Activated CD4-positive, alpha-beta T cell treated with anti-CD3 and anti-CD28 coated beads for 36 hours (primary cell): ENCODE measurements around the gene ADGRG1. TPM values are rescaled to one million over a fixed set of nuclear protein-coding genes. Genes with fewer than 3 reads are reported as not detected.

Source experiments
- ATAC-seq: fragments of 200-7000 bp; cut with Tn5 transposase; one replicate; pipeline ENCODE4 v1.10.0; 2021; ENCODE audit warnings: mild to moderate bottlenecking, moderate library complexity
- CTCF ChIA-PET: fragments of 350-600 bp; sonication (Branson Sonifier 250); formaldehyde crosslinking; loops from one replicate; lab custom pipeline; 2021; ENCODE audit warnings: antibody characterized with exemption; lab: Charles Lee
- POLR2A ChIA-PET: fragments of 350-600 bp; sonication (Branson Sonifier 250); formaldehyde crosslinking; loops from one replicate; lab custom pipeline; 2021; ENCODE audit warnings: antibody characterized with exemption, inconsistent platforms; lab: Charles Lee
- DNase-seq: peaks from one replicate; pipeline ENCODE4 v3.0.0-alpha.2; 2020
- H3K27ac Mint-ChIP-seq: one replicate; pipeline ENCODE4 v1.8.0; 2021; ENCODE audit warnings: mixed read lengths
- H3K27me3 Mint-ChIP-seq: one replicate; pipeline ENCODE4 v1.8.0; 2021; ENCODE audit warnings: mixed read lengths
- H3K36me3 Mint-ChIP-seq: one replicate; pipeline ENCODE4 v1.8.0; 2021; ENCODE audit warnings: low read depth, mixed read lengths
- H3K4me1 Mint-ChIP-seq: one replicate; pipeline ENCODE4 v1.8.0; 2021; ENCODE audit warnings: mixed read lengths
- H3K4me3 Mint-ChIP-seq: one replicate; pipeline ENCODE4 v1.8.0; 2021; ENCODE audit warnings: mild to moderate bottlenecking, moderate library complexity, mixed read lengths
- H3K9me3 Mint-ChIP-seq: one replicate; pipeline ENCODE4 v1.8.0; 2021; ENCODE audit warnings: low read depth, mixed read lengths
- intact Hi-C, 2 experiments: fragments of 100-400 bp; cut with DNase I in 1 of 2; cut with micrococcal nuclease in 1 of 2; formaldehyde crosslinking; loops; one replicate each; pipeline versions ENCODE4 v1.14.2 to v1.15.1; 2022 to 2024; cut with DNase I, micrococcal nuclease
- total RNA-seq, 2 experiments: library from RNA; stranded (reverse); gene quantifications; one replicate each; pipeline ENCODE4 v1.2.3, GENCODE V29; 2021

The ADGRG1 gene
- total RNA-seq, 2 experiments from 2014 or later, result 6.3 to 6.8 TPM

GRCh38 chr16:57620335-57621231, 7.8 kb upstream of the ADGRG1 start:
- ChIA-PET CTCF (interaction anchor here (1.2 kb wide), 1 partner anchor 15 kb away, joined by 4 read pairs; no protein-coding TSS in a partner anchor), POLR2A (no interaction called here)
- Mint-ChIP-seq H3K4me3 (no peak overlapping the region), H3K36me3 (no peaks in the 10 kb centered on the region), H3K27me3 (no peaks in the 10 kb centered on the region), H3K27ac (no peak overlapping the region), H3K4me1 (no peaks in the 10 kb centered on the region), H3K9me3 (no peaks in the 10 kb centered on the region)
- DNase-seq (no peak), ATAC-seq (no peak)
- intact Hi-C loops, result no loop called here

- intact Hi-C loops, result no loop called here
- ChIA-PET POLR2A (no interaction called here), CTCF (interaction anchor here (0.6 to 1.2 kb wide), 2 partner anchors 14 to 45 kb away, joined by 3 to 4 read pairs; no protein-coding TSS in a partner anchor)
- DNase-seq, result no peak
- no peaks in the 10 kb centered on the region for H3K9me3 Mint-ChIP-seq
- H3K27ac Mint-ChIP-seq, result no peak overlapping the region
- no peaks in the 10 kb centered on the region for H3K36me3 Mint-ChIP-seq
- no peak for ATAC-seq
- no peaks in the 10 kb centered on the region for H3K4me1 Mint-ChIP-seq
- H3K4me3 Mint-ChIP-seq, result no peak overlapping the region
- H3K27me3 Mint-ChIP-seq, result no peaks in the 10 kb centered on the region
Observed at GRCh38 chr16:57621521-57622271, 6.7 kb upstream of the ADGRG1 start.

GRCh38 chr16:57622361-57623250, 5.8 kb upstream of the ADGRG1 start:
- Mint-ChIP-seq H3K27ac (no peak overlapping the region), H3K36me3 (no peaks in the 10 kb centered on the region), H3K4me1 (no peaks in the 10 kb centered on the region), H3K4me3 (no peak overlapping the region), H3K9me3 (no peaks in the 10 kb centered on the region), H3K27me3 (no peaks in the 10 kb centered on the region)
- DNase-seq, result no peak
- POLR2A ChIA-PET, result no interaction called here
- intact Hi-C loops, result no loop called here
- ATAC-seq, result no peak
- CTCF ChIA-PET, result no interaction called here

- DNase-seq (no peak), ATAC-seq (no peak)
- Mint-ChIP-seq H3K27me3 (peaks cover 2% of the 10 kb centered on the region), H3K4me3 (no peak overlapping the region), H3K9me3 (no peaks in the 10 kb centered on the region), H3K4me1 (peaks cover 5% of the 10 kb centered on the region), H3K27ac (no peak overlapping the region), H3K36me3 (no peaks in the 10 kb centered on the region)
- ChIA-PET POLR2A (no interaction called here), CTCF (interaction anchor here (0.8 to 1.4 kb wide), 2 partner anchors 21 to 23 kb away, joined by 3 read pairs; no protein-coding TSS in a partner anchor)
- intact Hi-C loops, result no loop called here
Observed at GRCh38 chr16:57623251-57624043, 5.0 kb upstream of the ADGRG1 start.

GRCh38 chr16:57624044-57624688, 4.3 kb upstream of the ADGRG1 start:
- POLR2A ChIA-PET, result no interaction called here

GRCh38 chr16:57624806-57625500, 3.5 kb upstream of the ADGRG1 start:
- Mint-ChIP-seq H3K9me3 (no peaks in the 10 kb centered on the region), H3K36me3 (no peaks in the 10 kb centered on the region), H3K4me1 (peaks cover 13% of the 10 kb centered on the region), H3K4me3 (no peak overlapping the region), H3K27ac (no peak overlapping the region), H3K27me3 (peaks cover 11% of the 10 kb centered on the region)
- no peak for DNase-seq
- intact Hi-C loops, result no loop called here
- ChIA-PET CTCF (interaction anchor here (0.6 kb wide), 1 partner anchor 21 kb away, joined by 6 read pairs; no protein-coding TSS in a partner anchor), POLR2A (no interaction called here)
- ATAC-seq, result no peak

More at GRCh38 chr16:57624044-57624688, 4.3 kb upstream of the ADGRG1 start:
- Mint-ChIP-seq H3K27me3 (peaks cover 8% of the 10 kb centered on the region), H3K36me3 (no peaks in the 10 kb centered on the region), H3K4me1 (peaks cover 12% of the 10 kb centered on the region), H3K9me3 (no peaks in the 10 kb centered on the region), H3K4me3 (no peak overlapping the region), H3K27ac (no peak overlapping the region)
- intact Hi-C loops, result no loop called here
- CTCF ChIA-PET, result interaction anchor here (0.8 to 1.4 kb wide), 2 partner anchors 22 to 23 kb away, joined by 3 read pairs; no protein-coding TSS in a partner anchor
- no peak for ATAC-seq
- no peak for DNase-seq

GRCh38 chr16:57626420-57627170, 1.8 kb upstream of the ADGRG1 start:
- intact Hi-C loops, result no loop called here
- Mint-ChIP-seq H3K9me3 (no peaks in the 10 kb centered on the region), H3K4me1 (peaks cover 13% of the 10 kb centered on the region), H3K27me3 (peaks cover 17% of the 10 kb centered on the region), H3K36me3 (no peaks in the 10 kb centered on the region), H3K27ac (no peak overlapping the region), H3K4me3 (no peak overlapping the region)
- DNase-seq (no peak), ATAC-seq (no peak)
- ChIA-PET POLR2A (interaction anchor here (0.7 kb wide), 2 partner anchors 17 to 24 kb away, joined by 3 to 4 read pairs; no protein-coding TSS in a partner anchor), CTCF (interaction anchor here (0.6 to 1.3 kb wide), 5 partner anchors 17 to 641 kb away, joined by 3 to 4 read pairs (median 3); no protein-coding TSS in a partner anchor)

GRCh38 chr16:57627184-57627871, 1.1 kb upstream of the ADGRG1 start:
- intact Hi-C loops, result no loop called here
- no peak for DNase-seq
- Mint-ChIP-seq H3K4me1 (peaks cover 13% of the 10 kb centered on the region), H3K36me3 (no peaks in the 10 kb centered on the region), H3K27ac (no peak overlapping the region), H3K4me3 (no peak overlapping the region), H3K27me3 (peaks cover 17% of the 10 kb centered on the region), H3K9me3 (no peaks in the 10 kb centered on the region)
- ATAC-seq, result no peak
- ChIA-PET CTCF (interaction anchor here (0.7 to 1.3 kb wide), 3 partner anchors 16 to 96 kb away, joined by 3 to 4 read pairs (median 4); no protein-coding TSS in a partner anchor), POLR2A (interaction anchor here (0.7 kb wide), 1 partner anchor 18 kb away, joined by 3 read pairs; no protein-coding TSS in a partner anchor)
